Keratinocyte (primary cell): ENCODE results near the gene NDUFB8.

Experiments used
- CTCF ChIP-seq, 3 experiments: IDR thresholded peaks in 1 of 3; conservative IDR thresholded peaks in 1 of 3; optimal IDR thresholded peaks in 1 of 3; 2 replicates in 2 of 3; 3 replicates in 1 of 3; pipeline versions ENCODE3 to v1.5.1; 2011; ENCODE audit warnings: low read length in 3 of 3, mild to moderate bottlenecking in 3 of 3, moderate library complexity in 2 of 3, control low read depth in 1 of 3, inconsistent platforms in 1 of 3; ENCODE audit not compliant: insufficient read depth in 2 of 3; ENCODE audit errors: extremely low read depth in 1 of 3
- EZH2 ChIP-seq: IDR thresholded peaks from one replicate; pipeline ENCODE4 v1.6.1; 2012; ENCODE audit warnings: inconsistent platforms, mild to moderate bottlenecking, low read length, moderate library complexity

- no peak for TF ChIP-seq CTCF (optimal IDR thresholded peaks at IDR 0.05 in 1 of 3, IDR thresholded peaks at IDR 0.05 in 1 of 3, conservative IDR thresholded peaks at IDR 0.05 in 1 of 3; ENCODE audit: extremely low read depth in 1 of 3, insufficient read depth in 2 of 3, low read length in 3 of 3)
- TF ChIP-seq EZH2 = no peak
Observed at GRCh38 chr10:100509241-100509840, 20.3 kb downstream of the NDUFB8 start.
